Keratinocyte (primary cell): Measurements from ENCODE around the gene DLG5. TPM values are rescaled to one million over a fixed set of nuclear protein-coding genes. Genes with fewer than 3 reads are reported as not detected.

ENCODE experiments used
- DNase-seq: peaks from one replicate; pipeline ENCODE4 v3.0.0-alpha.2; 2011; ENCODE audit warnings: low read depth, missing footprints, low spot score
- FAIRE-seq: peaks from 2 replicates; lab custom pipeline; 2011; peaks lifted over from hg19 to GRCh38; lab: Jason Lieb, UNC
- H2AFZ ChIP-seq: 2 replicates; pipeline ENCODE4 v1.6.0; 2012; ENCODE audit warnings: low read length, control low read depth, inconsistent platforms; ENCODE audit not compliant: control insufficient read depth
- H3K27ac ChIP-seq: 2 replicates; pipeline ENCODE4 v1.5.1; 2011; ENCODE audit warnings: low read length; ENCODE audit not compliant: control insufficient read depth, insufficient read depth
- H3K27me3 ChIP-seq: 3 replicates; pipeline ENCODE4 v1.6.0; 2011; ENCODE audit warnings: low read length; ENCODE audit not compliant: control insufficient read depth, insufficient read depth; ENCODE audit errors: extremely low read depth
- H3K36me3 ChIP-seq, 2 experiments: 2 replicates in 1 of 2; 3 replicates in 1 of 2; pipeline ENCODE4 v1.5.1; 2011; ENCODE audit warnings: low read length in 2 of 2, mild to moderate bottlenecking in 1 of 2; ENCODE audit not compliant: control insufficient read depth in 2 of 2, insufficient read depth in 2 of 2; ENCODE audit errors: extremely low read depth in 1 of 2
- H3K4me1 ChIP-seq: 3 replicates; pipeline ENCODE4 v1.5.1; 2011; ENCODE audit warnings: low read length; ENCODE audit not compliant: control insufficient read depth, insufficient read depth; ENCODE audit errors: extremely low read depth
- H3K4me2 ChIP-seq: 3 replicates; pipeline ENCODE4 v1.6.0; 2011; ENCODE audit warnings: low read depth, low read length; ENCODE audit not compliant: control insufficient read depth, insufficient read depth; ENCODE audit errors: extremely low read depth
- H3K4me3 ChIP-seq, 3 experiments: fragments of 200-600 bp in 1 of 3; sonication (generic) in 1 of 3; 2 replicates in 2 of 3; 3 replicates in 1 of 3; pipeline ENCODE4 v1.5.1; 2011 to 2016; ENCODE audit warnings: low read length in 3 of 3, mild to moderate bottlenecking in 3 of 3, control low read depth in 2 of 3, inconsistent platforms in 1 of 3, low read depth in 1 of 3, mixed read lengths in 1 of 3, mixed run types in 1 of 3, moderate library complexity in 1 of 3; ENCODE audit not compliant: control insufficient read depth in 2 of 3, insufficient read depth in 2 of 3; ENCODE audit errors: extremely low read depth in 1 of 3
- H3K79me2 ChIP-seq: 2 replicates; pipeline ENCODE4 v1.6.0; 2012; ENCODE audit warnings: low read length; ENCODE audit not compliant: control insufficient read depth, insufficient read depth
- H3K9ac ChIP-seq: 3 replicates; pipeline ENCODE4 v1.6.0; 2011; ENCODE audit warnings: low read length; ENCODE audit not compliant: control insufficient read depth, insufficient read depth; ENCODE audit errors: extremely low read depth
- H3K9me1 ChIP-seq: 3 replicates; pipeline ENCODE4 v1.6.0; 2011; ENCODE audit warnings: low read length; ENCODE audit not compliant: control insufficient read depth, insufficient read depth; ENCODE audit errors: extremely low read depth
- H3K9me3 ChIP-seq: 2 replicates; pipeline ENCODE4 v1.5.1; 2012; ENCODE audit warnings: low read depth, low read length; ENCODE audit not compliant: control insufficient read depth
- H4K20me1 ChIP-seq: 3 replicates; pipeline ENCODE4 v1.6.0; 2011; ENCODE audit warnings: low read length; ENCODE audit not compliant: control insufficient read depth, insufficient read depth; ENCODE audit errors: extremely low read depth
- EZH2 ChIP-seq: IDR thresholded peaks from one replicate; pipeline ENCODE4 v1.6.1; 2012; ENCODE audit warnings: inconsistent platforms, mild to moderate bottlenecking, low read length, moderate library complexity
- dilution Hi-C: fragments of 300-500 bp; cut with MboI; formaldehyde crosslinking; loops from one replicate; pipeline ENCODE4 v1.7.0; 2020; ENCODE audit warnings: low sequenced_read_pairs; ENCODE audit not compliant: extremely low pct_ligation_motif_present
- polyA plus RNA-seq, 5 experiments: library from polyadenylated mRNA; depleted of rRNA in 3 of 5; stranded (reverse) in 3 of 5; stranded (forward) in 1 of 5; unstranded in 1 of 5; fragments of >200 nt; gene quantifications; 1 replicate in 1 of 5; 2 replicates in 3 of 5; 3 replicates in 1 of 5; pipeline versions ENCODE4 v1.2.1 to v1.2.3, GENCODE V29; 2011 to 2012; ENCODE audit warnings: missing spikeins in 2 of 5, low read depth in 1 of 5, low replicate concordance in 1 of 5
- TF ChIP-seq, protein P1 (sequence below), 3 experiments: IDR thresholded peaks in 1 of 3; conservative IDR thresholded peaks in 1 of 3; optimal IDR thresholded peaks in 1 of 3; 2 replicates in 2 of 3; 3 replicates in 1 of 3; pipeline versions ENCODE3 to v1.5.1; 2011; ENCODE audit warnings: low read length in 3 of 3, mild to moderate bottlenecking in 3 of 3, moderate library complexity in 2 of 3, control low read depth in 1 of 3, inconsistent platforms in 1 of 3; ENCODE audit not compliant: insufficient read depth in 2 of 3; ENCODE audit errors: extremely low read depth in 1 of 3

The DLG5 gene
- polyA plus RNA-seq, 1 donor (not counting 4 experiments of a cell fraction or from before 2014, with no cell fraction given): 17.2 TPM

DNA sequence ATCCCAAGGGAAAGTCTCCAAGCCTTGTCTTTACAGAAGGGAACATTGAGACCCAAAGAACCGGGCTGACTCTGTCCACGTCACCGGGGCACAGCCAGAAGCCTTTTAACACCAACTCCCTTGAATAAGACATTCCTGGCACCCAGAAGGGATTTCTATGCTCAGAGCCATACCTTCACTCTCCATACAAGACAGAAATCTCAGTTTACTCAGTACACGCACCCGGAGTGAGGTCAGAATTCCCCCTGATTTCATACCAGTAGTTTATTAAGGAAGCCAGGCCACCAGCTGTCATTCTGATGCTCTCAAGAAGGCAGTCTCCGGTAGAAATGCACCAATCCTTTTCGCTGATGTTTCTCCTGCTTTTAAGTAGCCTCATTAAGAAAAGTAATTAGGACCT lies 154.7 kb downstream of the DLG5 start:
- TF ChIP-seq EZH2: no peak
- TF ChIP-seq, protein P1, sequence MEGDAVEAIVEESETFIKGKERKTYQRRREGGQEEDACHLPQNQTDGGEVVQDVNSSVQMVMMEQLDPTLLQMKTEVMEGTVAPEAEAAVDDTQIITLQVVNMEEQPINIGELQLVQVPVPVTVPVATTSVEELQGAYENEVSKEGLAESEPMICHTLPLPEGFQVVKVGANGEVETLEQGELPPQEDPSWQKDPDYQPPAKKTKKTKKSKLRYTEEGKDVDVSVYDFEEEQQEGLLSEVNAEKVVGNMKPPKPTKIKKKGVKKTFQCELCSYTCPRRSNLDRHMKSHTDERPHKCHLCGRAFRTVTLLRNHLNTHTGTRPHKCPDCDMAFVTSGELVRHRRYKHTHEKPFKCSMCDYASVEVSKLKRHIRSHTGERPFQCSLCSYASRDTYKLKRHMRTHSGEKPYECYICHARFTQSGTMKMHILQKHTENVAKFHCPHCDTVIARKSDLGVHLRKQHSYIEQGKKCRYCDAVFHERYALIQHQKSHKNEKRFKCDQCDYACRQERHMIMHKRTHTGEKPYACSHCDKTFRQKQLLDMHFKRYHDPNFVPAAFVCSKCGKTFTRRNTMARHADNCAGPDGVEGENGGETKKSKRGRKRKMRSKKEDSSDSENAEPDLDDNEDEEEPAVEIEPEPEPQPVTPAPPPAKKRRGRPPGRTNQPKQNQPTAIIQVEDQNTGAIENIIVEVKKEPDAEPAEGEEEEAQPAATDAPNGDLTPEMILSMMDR (optimal IDR thresholded peaks at IDR 0.05 in 1 of 3, IDR thresholded peaks at IDR 0.05 in 1 of 3, conservative IDR thresholded peaks at IDR 0.05 in 1 of 3; ENCODE audit: extremely low read depth in 1 of 3, insufficient read depth in 2 of 3, low read length in 3 of 3): no peak
- H3K4me2 ChIP-seq: no peak overlapping the region
- H3K4me1 ChIP-seq: no peaks in the 10 kb centered on the region
- no peaks in the 10 kb centered on the region for H3K9me3 ChIP-seq
- no peak overlapping the region for H3K4me3 ChIP-seq
- no peaks in the 10 kb centered on the region for H3K9me1 ChIP-seq
- no peaks in the 10 kb centered on the region for H4K20me1 ChIP-seq
- H3K27ac ChIP-seq: no peak overlapping the region
- no peak overlapping the region for H2AFZ ChIP-seq
- no peaks in the 10 kb centered on the region for H3K79me2 ChIP-seq
- dilution Hi-C loops: no loop called here
- no peak overlapping the region for H3K9ac ChIP-seq
- peaks cover 0 to 1% of the 10 kb centered on the region in 2 experiments for H3K36me3 ChIP-seq
- H3K27me3 ChIP-seq: no peaks in the 10 kb centered on the region
- no peak for FAIRE-seq
- DNase-seq: no peak

DNA sequence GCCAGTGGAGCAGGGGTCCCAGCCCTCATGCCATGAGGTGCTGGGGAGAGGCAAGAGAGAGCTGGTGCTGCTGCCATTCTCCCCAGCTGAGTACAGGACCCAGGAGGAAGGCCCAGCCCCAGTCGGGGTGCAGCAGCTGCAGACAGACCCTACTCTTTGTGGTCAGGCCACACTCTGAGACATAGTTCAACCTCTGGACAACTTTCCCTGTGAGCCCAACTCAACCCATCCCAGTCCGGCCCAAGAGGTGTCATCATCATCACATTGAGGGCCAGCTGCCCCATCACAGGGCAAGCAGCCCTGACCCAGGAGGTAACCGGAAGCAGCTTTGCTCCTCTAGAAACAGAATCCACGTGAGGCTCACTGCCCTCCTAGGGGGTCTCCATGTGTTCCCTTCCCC lies 155.1 kb downstream of the DLG5 start:
- H3K4me1 ChIP-seq: no peaks in the 10 kb centered on the region
- no peak overlapping the region for H3K4me3 ChIP-seq
- no peak overlapping the region for H3K4me2 ChIP-seq
- peaks cover 0 to 1% of the 10 kb centered on the region in 2 experiments for H3K36me3 ChIP-seq
- dilution Hi-C loops: no loop called here
- no peaks in the 10 kb centered on the region for H3K27me3 ChIP-seq
- no peak overlapping the region for H3K27ac ChIP-seq
- no peaks in the 10 kb centered on the region for H3K9me3 ChIP-seq
- H2AFZ ChIP-seq: no peak overlapping the region
- no peaks in the 10 kb centered on the region for H4K20me1 ChIP-seq
- no peak for FAIRE-seq
- H3K9me1 ChIP-seq: no peaks in the 10 kb centered on the region
- H3K9ac ChIP-seq: no peak overlapping the region
- H3K79me2 ChIP-seq: no peaks in the 10 kb centered on the region
- no peak for TF ChIP-seq EZH2
- TF ChIP-seq, protein P1 (optimal IDR thresholded peaks at IDR 0.05 in 1 of 3, IDR thresholded peaks at IDR 0.05 in 1 of 3, conservative IDR thresholded peaks at IDR 0.05 in 1 of 3; ENCODE audit: extremely low read depth in 1 of 3, insufficient read depth in 2 of 3, low read length in 3 of 3): no peak
- DNase-seq: no peak
